NCI-H2171 treated with DMSO at 0.1 percent for 48 hours (cell line): ENCODE data around the gene PCDHGA3.
"Not testable (repeated sequence)": the region's sequence is repeated elsewhere in the genome, so short reads cannot be mapped to it uniquely, and the experiment has no call there.

Experiments
- DNase-seq: peaks from one replicate; lab custom pipeline; 2025; lab: John Stamatoyannopoulos, UW

The PCDHGA3 gene

GRCh38 chr5:141343242-141343952 is at the start of gene PCDHGA3:
Gene PCDHGA3 (plus strand): TSS chr5:141343829. CDS start chr5:141344034, 205 bp downstream.
- peak; percentile 0 for DNase-seq

DNA sequence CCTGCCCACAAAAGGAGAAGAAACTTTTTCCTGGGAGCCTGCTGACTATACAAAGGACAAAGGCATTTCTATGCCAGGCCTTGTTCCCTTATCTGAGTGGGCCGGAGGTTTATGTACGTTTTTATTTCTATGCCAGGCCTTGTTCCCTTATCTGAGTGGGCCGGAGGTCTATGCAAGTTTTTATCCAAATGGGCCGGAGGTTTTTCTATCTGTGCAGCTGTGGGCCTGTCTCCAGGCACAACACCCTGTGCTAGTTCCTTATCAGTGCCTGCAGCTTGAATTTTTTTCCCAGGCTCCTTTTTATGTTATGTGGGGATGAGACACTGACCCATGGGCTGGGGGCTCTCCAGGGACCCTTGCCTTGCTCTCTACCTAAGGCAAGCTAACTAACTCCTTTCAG is 45.3 kb upstream of the PCDHGA3 start:
- DNase-seq, result no peak

GRCh38 chr5:141303756-141304155 is 39.9 kb upstream of the PCDHGA3 start, which contains the start of gene SLC25A2:
Gene SLC25A2 (minus strand): TSS chr5:141304049. CDS start chr5:141303865, 184 bp downstream.
- DNase-seq, result no peak

DNA sequence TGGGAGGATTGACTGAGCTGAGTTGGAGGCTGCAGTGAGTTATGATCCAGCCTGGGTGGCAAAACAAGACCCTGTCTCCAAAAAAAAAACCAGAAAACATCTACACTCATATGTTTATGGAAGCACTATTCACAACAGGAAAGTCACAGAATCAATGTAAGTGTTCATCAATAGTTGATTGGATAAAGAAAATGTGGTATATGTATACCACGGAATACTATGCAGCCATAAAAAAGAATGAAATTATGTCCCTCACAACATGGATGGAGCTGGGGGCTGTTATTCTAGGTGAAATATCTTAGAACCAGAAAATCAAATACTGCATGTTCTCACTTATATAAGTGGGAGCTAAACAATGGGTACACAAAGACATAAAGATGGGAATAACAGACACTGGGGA is 37.0 kb upstream of the PCDHGA3 start:
- no peak for DNase-seq

- no peak for DNase-seq
These were observed 29.9 kb upstream of the PCDHGA3 start for GRCh38 chr5:141313711-141314110.

GRCh38 chr5:141316963-141317362 is 26.7 kb upstream of the PCDHGA3 start:
- not testable (repeated sequence) for DNase-seq

DNA sequence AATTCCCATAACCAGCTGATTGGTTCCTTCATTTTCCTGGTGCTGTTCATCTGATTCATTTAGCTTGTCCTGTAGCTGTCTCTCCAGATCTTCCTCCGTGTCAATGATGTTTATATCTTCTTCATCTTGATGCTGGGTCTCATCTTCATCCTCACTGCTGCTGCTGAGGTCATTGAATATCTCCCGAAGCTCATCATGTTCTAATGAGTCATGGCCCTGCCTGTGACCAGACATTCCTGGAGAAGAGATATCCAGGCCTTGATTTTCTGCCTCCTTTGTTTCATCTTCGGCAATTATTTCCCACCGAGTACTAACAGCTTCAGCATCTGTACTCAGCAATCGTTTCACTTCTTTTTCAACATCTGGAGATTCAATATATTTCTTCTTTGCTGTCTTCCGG is 24.4 kb upstream of the PCDHGA3 start:
- no peak for DNase-seq

- DNase-seq, result no peak
These were observed 23.9 kb upstream of the PCDHGA3 start for GRCh38 chr5:141319699-141320098.

- DNase-seq, result peak; percentile 77
These were observed 23.1 kb upstream of the PCDHGA3 start, which contains the start of gene TAF7 for GRCh38 chr5:141320225-141321169. Gene TAF7 (minus strand): TSS chr5:141320784. CDS start chr5:141320044, 740 bp downstream.

DNA sequence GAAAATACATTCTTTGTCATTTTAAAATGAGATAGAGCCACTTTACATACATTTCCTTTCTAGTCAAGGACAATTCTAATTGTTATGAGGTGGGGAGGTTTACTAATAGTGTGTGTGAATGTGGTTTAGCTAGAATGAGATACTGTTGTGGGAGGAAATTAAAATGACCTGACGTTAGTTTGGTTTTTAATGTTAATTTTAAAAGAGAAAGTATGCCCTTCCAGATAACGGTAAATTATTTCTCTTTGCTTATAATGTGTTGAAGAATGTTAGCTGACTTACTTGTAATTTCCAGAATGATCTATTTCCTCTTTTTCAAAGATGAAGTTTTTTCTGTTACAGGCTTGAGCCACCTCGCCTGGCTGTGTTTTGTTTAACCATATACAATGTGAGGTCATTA is 21.4 kb upstream of the PCDHGA3 start:
- no peak for DNase-seq

DNA sequence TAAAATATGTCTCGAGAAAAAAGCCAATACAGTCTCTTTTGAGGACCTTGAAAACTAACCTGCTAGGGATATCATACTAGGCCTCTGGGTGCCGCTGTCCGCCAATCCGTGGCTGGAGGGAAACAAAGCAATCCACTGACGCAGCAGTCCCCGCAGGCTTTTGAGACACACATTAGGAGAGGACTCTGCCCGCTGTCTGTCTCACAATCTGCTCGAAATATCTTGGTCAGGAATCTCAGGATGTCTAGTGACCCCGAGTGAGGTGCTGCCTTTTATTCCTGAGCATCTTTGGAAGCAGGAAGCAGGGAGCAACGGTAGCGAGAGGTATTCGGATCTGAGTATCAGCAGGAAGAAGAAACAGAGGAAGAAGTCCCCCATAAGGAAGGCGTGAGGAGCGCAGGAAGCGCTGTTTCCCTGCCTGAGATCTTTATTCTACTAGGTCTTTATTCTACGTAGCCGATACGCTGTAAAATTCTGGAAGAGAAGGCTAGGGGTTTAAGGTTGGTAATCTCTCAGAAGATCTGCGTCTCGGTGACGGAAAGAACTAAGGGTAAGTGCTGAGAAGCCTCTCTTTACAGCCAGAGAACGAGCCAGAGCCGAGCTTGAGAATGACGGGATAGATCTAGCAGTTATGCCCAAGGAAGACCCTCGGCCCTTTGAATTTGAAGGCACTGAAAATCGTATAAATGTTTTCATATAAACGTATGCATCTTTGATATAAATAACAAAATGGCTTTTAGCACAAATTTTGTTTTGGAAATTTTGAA is 17.4 kb upstream of the PCDHGA3 start:
- DNase-seq, result no peak

DNA sequence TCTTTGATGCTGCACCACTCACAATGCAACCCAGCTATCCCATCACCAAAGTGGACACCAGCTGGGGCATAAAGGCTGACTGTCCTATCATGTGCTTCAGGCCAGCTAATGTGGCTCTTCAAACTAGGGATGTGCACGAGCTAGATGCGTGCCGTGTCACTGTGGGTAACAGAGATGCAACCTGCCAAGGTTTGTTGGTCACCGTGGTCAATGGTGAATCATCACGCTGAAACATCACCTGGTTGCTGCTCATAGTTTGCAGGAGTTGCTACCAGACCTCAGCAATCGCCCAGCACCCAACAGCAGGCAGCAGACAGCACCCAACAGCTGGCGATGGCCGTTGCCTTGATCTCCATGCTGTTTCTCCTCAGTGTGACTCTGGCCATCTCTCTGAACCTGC is 15.4 kb upstream of the PCDHGA3 start:
- DNase-seq, result no peak

DNA sequence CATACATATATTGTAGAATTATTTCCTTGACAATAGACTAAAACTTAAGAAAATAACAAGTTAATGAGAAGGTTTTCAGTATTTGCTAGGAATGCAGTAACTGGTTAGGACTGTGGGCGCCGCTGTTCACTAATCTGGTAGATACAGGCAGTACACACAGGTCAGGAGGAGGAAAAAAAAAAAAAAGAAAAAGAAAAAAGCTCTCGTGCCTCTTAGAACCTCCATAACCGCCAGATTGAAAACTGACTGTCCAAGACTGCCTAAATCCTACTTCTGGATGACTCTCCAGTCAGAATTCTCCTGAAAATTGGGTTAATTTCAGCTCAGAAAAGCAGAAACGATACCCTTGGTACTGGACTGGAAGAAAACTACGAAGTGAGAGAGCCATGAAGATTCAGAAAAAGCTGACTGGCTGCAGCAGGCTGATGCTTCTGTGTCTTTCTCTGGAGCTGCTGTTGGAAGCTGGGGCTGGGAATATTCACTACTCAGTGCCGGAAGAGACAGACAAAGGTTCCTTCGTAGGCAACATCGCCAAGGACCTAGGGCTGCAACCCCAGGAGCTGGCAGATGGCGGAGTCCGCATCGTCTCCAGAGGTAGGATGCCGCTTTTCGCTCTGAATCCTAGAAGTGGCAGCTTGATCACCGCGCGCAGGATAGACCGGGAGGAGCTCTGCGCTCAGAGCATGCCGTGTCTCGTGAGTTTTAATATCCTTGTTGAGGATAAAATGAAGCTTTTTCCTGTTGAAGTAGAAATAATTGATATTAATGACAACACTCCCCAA is 13.1 kb upstream of the PCDHGA3 start, which contains the start of gene PCDHGA1:
Gene PCDHGA1 (plus strand): TSS at position 216 of the 782 bp plus-strand sequence.
- DNase-seq, result peak; percentile 2

DNA sequence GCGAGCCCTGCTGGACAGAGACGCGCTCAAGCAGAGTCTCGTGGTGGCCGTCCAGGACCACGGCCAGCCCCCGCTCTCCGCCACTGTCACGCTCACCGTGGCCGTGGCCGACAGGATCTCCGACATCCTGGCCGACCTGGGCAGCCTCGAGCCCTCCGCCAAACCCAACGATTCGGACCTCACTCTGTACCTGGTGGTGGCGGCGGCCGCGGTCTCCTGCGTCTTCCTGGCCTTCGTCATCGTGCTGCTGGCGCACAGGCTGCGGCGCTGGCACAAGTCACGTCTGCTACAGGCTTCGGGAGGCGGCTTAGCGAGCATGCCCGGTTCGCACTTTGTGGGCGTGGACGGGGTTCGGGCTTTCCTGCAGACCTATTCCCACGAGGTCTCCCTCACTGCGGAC is 11.1 kb upstream of the PCDHGA3 start:
- DNase-seq, result not testable (repeated sequence)

DNA sequence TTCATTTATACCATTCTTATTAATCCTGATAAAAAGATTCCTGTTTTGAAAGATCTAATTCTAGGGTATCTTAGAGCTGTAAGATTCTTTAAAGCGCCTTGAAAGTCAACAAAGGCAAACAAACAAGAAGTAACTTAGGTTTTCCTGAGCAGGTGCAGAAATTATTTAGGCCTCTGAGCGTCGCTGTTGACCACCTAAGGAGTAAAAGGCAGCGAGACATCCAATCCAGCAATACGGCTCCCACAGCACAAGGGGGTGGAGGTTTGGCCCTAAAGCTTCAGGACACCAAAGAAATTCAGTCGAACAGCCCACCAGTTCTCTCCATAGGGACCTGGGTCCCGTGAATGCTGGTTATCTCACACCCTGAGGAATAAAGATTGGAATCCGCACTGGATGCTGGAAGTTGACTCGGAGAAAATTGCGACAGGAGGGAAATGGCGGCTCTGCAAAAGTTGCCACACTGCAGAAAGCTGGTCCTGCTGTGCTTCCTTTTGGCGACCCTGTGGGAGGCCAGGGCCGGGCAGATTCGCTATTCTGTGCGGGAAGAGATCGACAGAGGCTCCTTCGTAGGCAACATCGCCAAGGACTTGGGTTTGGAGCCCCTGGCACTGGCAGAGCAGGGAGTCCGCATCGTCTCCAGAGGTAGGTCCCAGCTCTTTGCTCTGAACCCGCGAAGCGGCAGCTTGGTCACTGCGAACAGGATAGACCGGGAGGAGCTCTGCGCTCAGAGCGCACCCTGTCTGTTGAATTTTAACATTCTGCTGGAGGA is 4.9 kb upstream of the PCDHGA3 start, which contains the start of gene PCDHGA2:
Gene PCDHGA2 (plus strand): TSS at position 223 of the 769 bp plus-strand sequence.
- peak; percentile 18 for DNase-seq

- not testable (repeated sequence) for DNase-seq
These were observed 2.8 kb upstream of the PCDHGA3 start for GRCh38 chr5:141340781-141341354.

DNA sequence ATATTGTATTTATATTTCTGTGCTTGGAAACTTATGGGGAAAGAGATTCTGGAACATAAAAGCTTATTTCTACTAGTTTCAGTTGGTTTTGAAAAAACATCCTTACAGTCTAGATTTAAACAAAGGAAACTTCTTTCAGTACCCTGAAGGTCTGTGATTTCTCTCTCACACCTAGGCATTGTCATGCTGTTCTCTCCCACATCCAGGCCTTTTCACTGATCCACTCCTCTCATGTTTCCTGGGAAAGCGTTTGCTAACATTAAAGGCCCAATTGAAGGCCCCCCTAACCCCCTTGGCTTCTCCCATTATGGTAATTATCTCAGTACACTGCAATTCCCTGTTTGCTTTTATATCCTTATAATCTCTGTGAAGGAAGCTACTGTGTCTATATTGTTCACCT is 856 bp upstream of the PCDHGA3 start:
- DNase-seq, result no peak

DNA sequence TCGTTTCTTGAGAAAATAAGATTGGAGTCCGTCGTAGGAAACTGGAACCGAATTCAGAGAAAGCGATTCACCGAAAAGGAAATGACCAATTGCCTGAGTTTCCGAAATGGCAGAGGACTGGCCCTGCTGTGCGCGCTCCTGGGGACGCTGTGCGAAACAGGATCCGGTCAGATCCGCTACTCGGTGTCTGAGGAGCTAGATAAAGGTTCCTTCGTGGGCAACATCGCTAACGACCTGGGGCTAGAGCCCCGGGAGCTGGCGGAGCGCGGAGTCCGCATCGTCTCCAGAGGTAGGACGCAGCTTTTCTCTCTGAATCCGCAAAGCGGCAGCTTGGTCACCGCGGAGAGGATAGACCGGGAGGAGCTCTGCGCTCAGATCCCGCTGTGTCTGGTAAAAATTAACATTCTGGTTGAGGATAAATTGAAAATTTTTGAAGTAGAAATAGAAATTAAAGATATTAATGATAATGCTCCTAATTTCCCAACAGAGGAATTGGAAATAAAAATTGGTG is 379 bp downstream of the PCDHGA3 start:
- DNase-seq, result no peak

DNA sequence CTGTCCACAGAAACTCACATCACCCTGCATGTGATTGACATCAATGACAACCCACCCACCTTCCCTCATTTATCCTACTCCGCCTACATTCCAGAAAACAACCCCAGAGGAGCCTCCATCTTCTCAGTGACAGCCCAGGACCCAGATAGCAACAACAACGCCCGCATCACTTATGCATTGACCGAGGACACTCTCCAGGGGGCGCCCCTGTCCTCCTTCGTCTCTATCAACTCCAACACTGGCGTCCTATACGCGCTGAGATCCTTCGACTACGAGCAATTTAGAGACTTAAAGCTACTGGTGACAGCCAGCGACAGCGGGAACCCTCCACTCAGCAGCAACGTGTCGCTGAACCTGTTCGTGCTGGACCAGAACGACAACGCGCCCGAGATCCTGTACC is 1.7 kb downstream of the PCDHGA3 start:
- DNase-seq, result no peak

DNA sequence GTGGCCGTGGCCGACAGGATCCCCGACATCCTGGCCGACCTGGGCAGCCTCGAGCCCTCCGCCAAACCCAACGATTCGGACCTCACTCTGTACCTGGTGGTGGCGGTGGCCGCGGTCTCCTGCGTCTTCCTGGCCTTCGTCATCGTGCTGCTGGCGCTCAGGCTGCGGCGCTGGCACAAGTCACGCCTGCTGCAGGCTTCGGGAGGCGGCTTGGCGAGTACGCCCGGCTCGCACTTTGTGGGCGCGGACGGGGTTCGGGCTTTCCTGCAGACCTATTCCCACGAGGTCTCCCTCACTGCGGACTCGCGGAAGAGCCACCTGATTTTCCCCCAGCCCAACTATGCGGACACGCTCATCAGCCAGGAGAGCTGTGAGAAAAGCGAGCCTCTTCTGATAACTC is 2.4 kb downstream of the PCDHGA3 start:
- DNase-seq, result not testable (repeated sequence)
